D721Med (cell line): ENCODE data around the gene MAD1L1.

Source experiments
- DNase-seq: peaks from one replicate; pipeline ENCODE4 v3.0.0; 2011; ENCODE audit warnings: low spot score; ENCODE audit not compliant: insufficient read length
- FAIRE-seq: peaks from 2 replicates; lab custom pipeline; 2011; peaks lifted over from hg19 to GRCh38; lab: Jason Lieb, UNC
- TF ChIP-seq, protein P1 (sequence below): IDR thresholded peaks from 2 replicates; pipeline ENCODE4 v1.5.1; 2012; ENCODE audit warnings: mild to moderate bottlenecking, control low read depth; ENCODE audit not compliant: insufficient read depth; ENCODE audit errors: missing control alignments

The MAD1L1 gene

DNA sequence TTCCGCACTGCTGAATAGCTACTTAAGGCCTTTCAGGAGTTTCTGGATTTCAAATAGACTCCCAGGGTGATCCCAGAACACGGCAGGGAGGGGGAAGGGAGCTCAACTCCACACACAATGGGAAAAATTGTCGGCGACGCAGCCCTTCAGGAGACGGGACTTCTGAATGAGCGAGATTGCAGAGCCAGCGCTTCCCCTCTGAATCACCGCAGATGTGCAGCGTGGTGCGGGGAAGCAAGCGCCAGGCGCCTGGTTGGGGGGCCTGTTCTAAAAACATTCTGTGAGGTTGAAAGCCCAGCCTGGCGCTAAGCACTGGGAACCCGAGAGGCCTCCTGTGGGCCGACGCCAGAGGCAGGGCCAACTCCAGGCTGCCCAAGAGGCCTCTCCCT, 163.3 kb downstream of the MAD1L1 start:
- FAIRE-seq: no peak
- no peak for DNase-seq
- TF ChIP-seq, protein P1, sequence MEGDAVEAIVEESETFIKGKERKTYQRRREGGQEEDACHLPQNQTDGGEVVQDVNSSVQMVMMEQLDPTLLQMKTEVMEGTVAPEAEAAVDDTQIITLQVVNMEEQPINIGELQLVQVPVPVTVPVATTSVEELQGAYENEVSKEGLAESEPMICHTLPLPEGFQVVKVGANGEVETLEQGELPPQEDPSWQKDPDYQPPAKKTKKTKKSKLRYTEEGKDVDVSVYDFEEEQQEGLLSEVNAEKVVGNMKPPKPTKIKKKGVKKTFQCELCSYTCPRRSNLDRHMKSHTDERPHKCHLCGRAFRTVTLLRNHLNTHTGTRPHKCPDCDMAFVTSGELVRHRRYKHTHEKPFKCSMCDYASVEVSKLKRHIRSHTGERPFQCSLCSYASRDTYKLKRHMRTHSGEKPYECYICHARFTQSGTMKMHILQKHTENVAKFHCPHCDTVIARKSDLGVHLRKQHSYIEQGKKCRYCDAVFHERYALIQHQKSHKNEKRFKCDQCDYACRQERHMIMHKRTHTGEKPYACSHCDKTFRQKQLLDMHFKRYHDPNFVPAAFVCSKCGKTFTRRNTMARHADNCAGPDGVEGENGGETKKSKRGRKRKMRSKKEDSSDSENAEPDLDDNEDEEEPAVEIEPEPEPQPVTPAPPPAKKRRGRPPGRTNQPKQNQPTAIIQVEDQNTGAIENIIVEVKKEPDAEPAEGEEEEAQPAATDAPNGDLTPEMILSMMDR: no peak

DNA sequence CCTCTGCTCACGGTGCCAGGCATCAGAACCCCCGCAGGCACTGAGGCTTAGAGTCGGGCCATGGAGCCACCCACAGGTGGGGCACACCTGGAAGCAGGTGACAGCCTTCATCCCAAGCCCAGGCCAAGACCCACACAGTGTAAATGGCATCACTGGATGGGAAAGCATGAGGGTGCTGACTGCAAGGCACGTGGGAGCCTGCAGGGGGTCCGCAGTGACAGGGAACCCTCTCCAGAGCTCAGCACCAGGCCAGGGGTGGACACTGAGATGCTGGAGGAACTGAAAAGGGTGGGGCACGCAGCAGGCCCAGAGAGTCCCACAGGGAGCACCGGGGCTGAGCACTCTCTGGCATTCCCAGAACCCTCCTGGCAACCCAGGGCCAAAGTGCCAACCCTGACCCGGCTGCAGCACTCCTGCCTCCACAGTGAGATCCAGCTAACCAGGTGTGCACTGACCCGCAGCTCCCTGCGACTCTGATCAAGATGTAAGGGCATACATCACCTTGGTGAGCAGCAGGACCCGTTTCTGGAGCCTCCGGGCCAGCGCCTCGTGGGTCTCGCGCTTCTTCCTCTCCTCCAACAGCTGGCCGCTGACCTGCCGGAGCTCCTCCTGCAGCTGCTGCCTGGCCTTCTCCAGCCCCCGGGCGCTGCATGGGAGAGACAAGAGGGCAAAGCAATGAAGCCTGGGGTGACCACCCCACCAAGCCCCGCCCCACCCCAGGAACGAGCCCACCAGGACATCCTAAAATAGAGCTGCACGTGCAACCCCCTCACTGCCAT, 163.9 kb downstream of the MAD1L1 start:
- FAIRE-seq: no peak
- TF ChIP-seq, protein P1: no peak
- DNase-seq: no peak

DNA sequence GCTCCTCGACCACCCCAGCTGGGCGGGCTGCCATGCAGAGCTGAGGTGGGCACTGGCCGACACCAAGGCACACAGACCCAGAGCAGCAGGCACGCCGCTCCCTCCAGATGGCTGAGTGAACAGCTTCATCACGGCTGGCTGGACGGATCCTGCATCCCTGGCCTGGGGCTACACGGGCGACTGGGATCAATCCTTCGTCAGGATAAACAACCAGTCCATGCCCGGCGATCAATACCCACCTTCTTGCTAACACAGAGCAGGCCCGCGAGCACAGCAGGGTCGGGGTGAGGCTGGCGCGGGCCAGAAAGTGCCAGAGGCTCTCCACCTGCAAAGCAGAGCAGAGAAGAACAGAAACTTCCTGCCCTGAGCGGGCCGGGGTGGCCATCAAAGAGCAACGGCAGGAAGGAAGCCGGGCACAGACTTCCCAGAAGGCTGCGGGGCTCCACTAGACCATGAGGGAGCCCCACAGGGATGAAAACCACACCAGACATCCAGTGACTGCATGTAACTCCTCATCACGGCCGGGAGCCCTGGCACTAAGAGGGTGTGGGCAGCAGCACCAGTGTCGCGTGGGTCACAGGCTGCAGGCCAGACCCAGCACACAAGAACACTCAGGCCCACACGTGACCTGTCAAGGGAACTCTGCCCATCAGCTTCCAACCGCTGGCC, 166.4 kb downstream of the MAD1L1 start:
- TF ChIP-seq, protein P1: no peak
- no peak for FAIRE-seq
- DNase-seq: no peak

DNA sequence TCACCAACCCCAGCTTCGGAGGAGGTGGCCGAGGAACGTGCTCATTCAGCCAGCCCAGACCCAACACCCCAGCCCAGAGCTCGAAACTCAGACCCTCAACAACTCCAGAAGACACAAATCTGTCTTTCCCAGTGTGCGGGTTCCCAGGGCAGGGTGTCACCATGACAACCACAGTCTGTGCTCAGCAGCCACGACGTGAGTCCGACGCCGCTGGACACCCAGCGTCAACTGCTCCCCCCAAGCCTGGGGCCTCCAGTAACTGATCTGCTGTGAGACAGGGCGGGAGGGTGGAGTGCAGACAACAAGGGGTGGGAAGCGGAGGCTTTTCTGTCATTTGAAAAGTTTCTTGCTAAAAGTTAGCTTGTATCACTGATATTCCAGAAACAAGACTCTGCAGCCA, 167.2 kb downstream of the MAD1L1 start:
- DNase-seq: no peak
- no peak for FAIRE-seq
- TF ChIP-seq, protein P1: no peak

- TF ChIP-seq, protein P1: no peak
- no peak for DNase-seq
- no peak for FAIRE-seq
These were observed 169.0 kb downstream of the MAD1L1 start for GRCh38 chr7:2063563-2064260.

DNA sequence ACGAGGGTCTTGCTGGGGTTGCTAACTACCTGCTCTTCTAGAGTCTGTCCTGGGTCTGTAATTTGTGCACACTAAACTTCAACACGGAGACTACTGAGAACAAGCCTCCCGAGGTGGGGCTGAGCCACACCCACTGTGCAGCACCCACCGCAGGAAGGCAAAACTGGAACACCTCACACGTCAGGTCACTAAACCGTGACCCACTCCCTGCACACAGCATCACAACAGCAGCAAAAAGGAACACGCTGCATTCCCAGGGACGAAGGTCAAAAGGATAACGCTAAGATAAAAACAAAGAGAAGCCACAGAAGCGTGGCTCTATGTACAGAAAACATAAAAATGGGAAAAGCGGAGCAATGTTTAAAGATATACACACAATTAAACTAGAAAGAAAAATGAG, 170.1 kb downstream of the MAD1L1 start:
- FAIRE-seq (no peak), DNase-seq (no peak)
- TF ChIP-seq, protein P1: no peak

DNA sequence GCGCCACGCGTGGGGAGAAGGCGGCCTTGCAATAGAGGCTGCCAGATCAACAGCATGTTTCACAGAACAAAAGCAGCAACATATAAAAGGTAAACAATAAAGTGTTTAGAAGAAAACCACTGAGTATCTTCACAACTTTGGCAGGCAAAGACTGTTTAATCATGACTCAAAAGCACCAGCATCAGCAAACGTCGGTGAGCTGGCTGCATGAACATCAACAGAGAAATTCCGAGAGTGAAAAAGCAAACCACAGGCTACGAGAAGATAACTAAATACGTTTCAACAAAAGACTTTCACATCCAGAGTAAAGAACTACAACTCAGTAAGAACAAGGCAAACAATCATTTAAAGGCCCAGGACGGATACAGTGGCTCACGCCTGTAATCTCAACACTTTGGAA, 172.0 kb downstream of the MAD1L1 start:
- TF ChIP-seq, protein P1: no peak
- FAIRE-seq: no peak

More for the DNA sequence above, 172.0 kb downstream of the MAD1L1 start:
- no peak for DNase-seq
